H9 (cell line): ENCODE data around the gene ICE2. TPM values are rescaled to one million over a fixed set of nuclear protein-coding genes. Genes with fewer than 3 reads are reported as not detected.
A peak's percentile ranks its signal among the peaks of the same experiment; 100 is the strongest.

ENCODE experiments used
- DNase-seq: peaks from one replicate; pipeline ENCODE4 v3.0.0-alpha.2; 2017
- H2AFZ ChIP-seq: one replicate; pipeline ENCODE4 v1.6.1; 2013; ENCODE audit warnings: mild to moderate bottlenecking, low read length, control low read depth, moderate library complexity
- H2AK5ac ChIP-seq: 2 replicates; pipeline ENCODE4 v1.6.1; 2013; ENCODE audit warnings: low read length, control low read depth, mixed read lengths; ENCODE audit not compliant: insufficient read length
- H2BK120ac ChIP-seq: one replicate; pipeline ENCODE4 v1.6.1; 2013; ENCODE audit warnings: low read depth, mild to moderate bottlenecking, low read length, control low read depth, inconsistent platforms; ENCODE audit not compliant: poor library complexity, severe bottlenecking
- H2BK12ac ChIP-seq: 2 replicates; pipeline ENCODE4 v1.6.1; 2013; ENCODE audit warnings: low read length, control low read depth, mixed read lengths, low read depth; ENCODE audit not compliant: insufficient read length
- H2BK15ac ChIP-seq: 2 replicates; pipeline ENCODE4 v1.6.1; 2013; ENCODE audit warnings: low read depth, low read length, control low read depth
- H2BK20ac ChIP-seq: one replicate; pipeline ENCODE4 v1.6.1; 2013; ENCODE audit warnings: low read depth, mild to moderate bottlenecking, low read length, control low read depth, inconsistent platforms; ENCODE audit not compliant: poor library complexity, severe bottlenecking
- H2BK5ac ChIP-seq: 2 replicates; pipeline ENCODE4 v1.6.1; 2013; ENCODE audit warnings: low read length, control low read depth, mixed read lengths; ENCODE audit not compliant: insufficient read length
- H3K14ac ChIP-seq: 2 replicates; pipeline ENCODE4 v1.6.1; 2013; ENCODE audit warnings: low read length, control low read depth; ENCODE audit not compliant: insufficient read depth
- H3K18ac ChIP-seq: 2 replicates; pipeline ENCODE4 v1.6.1; 2013; ENCODE audit warnings: low read depth, mild to moderate bottlenecking, mixed read lengths, low read length, control low read depth; ENCODE audit not compliant: insufficient read length
- H3K23ac ChIP-seq: 2 replicates; pipeline ENCODE4 v1.6.1; 2013; ENCODE audit warnings: low read length, control low read depth, mixed read lengths, low read depth; ENCODE audit not compliant: insufficient read length
- H3K23me2 ChIP-seq: 2 replicates; pipeline ENCODE4 v1.6.1; 2013; ENCODE audit warnings: low read depth, mild to moderate bottlenecking, mixed read lengths, low read length, control low read depth; ENCODE audit not compliant: insufficient read length, poor library complexity, severe bottlenecking
- H3K27ac ChIP-seq: 2 replicates; pipeline ENCODE4 v1.5.1; 2013; ENCODE audit warnings: low read length, control low read depth, mixed read lengths, low read depth; ENCODE audit not compliant: insufficient read length
- H3K27me3 ChIP-seq: 2 replicates; pipeline ENCODE4 v1.6.1; 2013; ENCODE audit warnings: low read length, control low read depth, inconsistent platforms; ENCODE audit not compliant: insufficient read depth
- H3K4ac ChIP-seq: 2 replicates; pipeline ENCODE4 v1.6.1; 2013; ENCODE audit warnings: low read depth, mild to moderate bottlenecking, control low read depth, inconsistent platforms, low read length, moderate library complexity
- H3K4me1 ChIP-seq: 2 replicates; pipeline ENCODE4 v1.6.1; 2013; ENCODE audit warnings: low read length, control low read depth, inconsistent platforms; ENCODE audit not compliant: insufficient read depth
- H3K4me2 ChIP-seq: 2 replicates; pipeline ENCODE4 v1.6.1; 2013; ENCODE audit warnings: low read length, control low read depth, mixed read lengths; ENCODE audit not compliant: insufficient read length, insufficient read depth
- H3K56ac ChIP-seq: 2 replicates; pipeline ENCODE4 v1.6.1; 2013; ENCODE audit warnings: low read depth, mild to moderate bottlenecking, mixed read lengths, low read length, control low read depth; ENCODE audit not compliant: insufficient read length
- H3K79me1 ChIP-seq: 2 replicates; pipeline ENCODE4 v1.6.1; 2013; ENCODE audit warnings: low read depth, mild to moderate bottlenecking, moderate library complexity, low read length, control low read depth, inconsistent platforms; ENCODE audit not compliant: insufficient read depth, poor library complexity, severe bottlenecking
- H3K79me2 ChIP-seq: 2 replicates; pipeline ENCODE4 v1.6.1; 2013; ENCODE audit warnings: low read length, control low read depth, inconsistent platforms; ENCODE audit not compliant: insufficient read depth
- H3K9ac ChIP-seq: 2 replicates; pipeline ENCODE4 v1.6.1; 2013; ENCODE audit warnings: low read length, control low read depth, mixed read lengths; ENCODE audit not compliant: insufficient read length; ENCODE audit errors: extremely low read depth
- H3K9me3 ChIP-seq: one replicate; pipeline ENCODE4 v1.6.1; 2013; ENCODE audit warnings: low read depth, low read length, inconsistent platforms; ENCODE audit not compliant: control insufficient read depth
- H3T11ph ChIP-seq: one replicate; pipeline ENCODE4 v1.6.1; 2013; ENCODE audit warnings: mild to moderate bottlenecking, low read length, control low read depth, inconsistent platforms
- H4K20me1 ChIP-seq: one replicate; pipeline ENCODE4 v1.6.1; 2013; ENCODE audit not compliant: control insufficient read depth, insufficient read length, insufficient read depth
- H4K5ac ChIP-seq: 2 replicates; pipeline ENCODE4 v1.6.1; 2013; ENCODE audit warnings: low read depth, mild to moderate bottlenecking, mixed read lengths, low read length, control low read depth; ENCODE audit not compliant: insufficient read length
- H4K8ac ChIP-seq: replicated peaks from 2 replicates; pipeline ENCODE4 v1.6.1; 2013; ENCODE audit warnings: low read length, control low read depth, mixed read lengths, low read depth; ENCODE audit not compliant: insufficient read length
- H4K91ac ChIP-seq: 2 replicates; pipeline ENCODE4 v1.6.1; 2013; ENCODE audit warnings: low read depth, mild to moderate bottlenecking, moderate library complexity, mixed read lengths, low read length, control low read depth; ENCODE audit not compliant: insufficient read length
- H3K27ac Mint-ChIP-seq, 3 experiments: 2 replicates in 2 of 3; 3 replicates in 1 of 3; pipeline ENCODE4 v1.8.0; 2020 to 2021; ENCODE audit warnings: mixed read lengths in 3 of 3, mild to moderate bottlenecking in 1 of 3, moderate library complexity in 1 of 3
- H3K27me3 Mint-ChIP-seq: 2 replicates; pipeline ENCODE4 v1.8.0; 2021; ENCODE audit warnings: low read depth, mild to moderate bottlenecking, moderate library complexity, mixed read lengths
- H3K36me3 Mint-ChIP-seq, 3 experiments: 2 replicates in 2 of 3; 3 replicates in 1 of 3; pipeline ENCODE4 v1.8.0; 2020 to 2021; ENCODE audit warnings: low read depth in 3 of 3, mixed read lengths in 3 of 3; ENCODE audit not compliant: insufficient read depth in 1 of 3
- H3K4me1 Mint-ChIP-seq, 2 experiments: 2 replicates each; pipeline ENCODE4 v1.8.0; 2020; ENCODE audit warnings: mixed read lengths in 2 of 2
- H3K4me3 Mint-ChIP-seq, 2 experiments: 2 replicates in 1 of 2; 3 replicates in 1 of 2; pipeline ENCODE4 v1.8.0; 2020 to 2021; ENCODE audit warnings: mild to moderate bottlenecking in 2 of 2, mixed read lengths in 2 of 2, moderate library complexity in 1 of 2
- H3K9me3 Mint-ChIP-seq, 2 experiments: 2 replicates in 1 of 2; 3 replicates in 1 of 2; pipeline ENCODE4 v1.8.0; 2020; ENCODE audit warnings: mild to moderate bottlenecking in 2 of 2, mixed read lengths in 2 of 2, moderate library complexity in 1 of 2
- WGBS: extraction: QIAGEN DNeasy Blood & Tissue Kit; methylation state at CpG from one replicate; pipeline ENCODE4 v1.1.7; 2013; ENCODE audit warnings: missing lambda C conversion rate, low lambda C conversion rate, mixed read lengths; ENCODE audit not compliant: insufficient read length; ENCODE audit errors: extremely low coverage; 5-methylcytosine and 5-hydroxymethylcytosine counted together
- total RNA-seq: library from RNA; stranded (reverse); gene quantifications from 2 replicates; pipeline ENCODE4 v1.2.1, GENCODE V29; 2021
- TF ChIP-seq, protein P1 (sequence below): fragments of 200-600 bp; sonication (generic); conservative IDR thresholded peaks from 3 replicates; pipeline ENCODE4 v1.8.0; 2021; ENCODE audit warnings: antibody characterized with exemption, mild to moderate bottlenecking

The ICE2 gene
- total RNA-seq, 1 experiment from 2014 or later, result 76.3 TPM

DNA sequence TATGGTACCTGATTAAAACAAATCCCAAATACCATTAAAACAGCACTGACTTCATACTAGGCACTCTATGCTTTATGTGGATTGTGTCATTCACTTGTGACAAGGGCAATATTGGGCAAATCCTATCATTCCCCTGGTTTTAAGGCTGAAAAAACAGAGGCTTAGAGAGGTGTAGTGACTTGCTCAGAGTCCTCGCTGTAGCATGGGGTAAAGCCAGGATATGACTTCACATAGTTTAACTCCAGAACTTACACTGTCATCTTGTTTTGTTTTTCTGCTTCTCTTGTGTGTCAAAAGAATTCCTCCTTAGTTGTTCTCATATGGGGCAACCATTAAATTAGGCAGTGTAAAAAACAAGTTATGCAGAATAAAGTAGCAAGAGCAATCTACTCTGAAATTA lies 40.3 kb upstream of the ICE2 start:
- Histone ChIP-seq H2BK15ac (no peak overlapping the region), H3K56ac (no peak overlapping the region), H3K18ac (no peak overlapping the region), H3K14ac (no peak overlapping the region), H3K23me2 (no peaks in the 10 kb centered on the region), H2BK20ac (no peak overlapping the region), H3K9me3 (no peaks in the 10 kb centered on the region), H3K27me3 (no peaks in the 10 kb centered on the region), H3T11ph (no peak overlapping the region), H4K8ac (no peak overlapping the region), H3K4me2 (no peak overlapping the region), H3K4ac (no peak overlapping the region), H3K9ac (no peak overlapping the region), H4K20me1 (no peaks in the 10 kb centered on the region), H2AFZ (no peak overlapping the region), H4K5ac (no peak overlapping the region), H3K27ac (no peak overlapping the region), H2AK5ac (no peak overlapping the region), H2BK12ac (no peak overlapping the region), H3K4me1 (0 out of 2 replicates have a peak, but pooled peaks cover 2% of the 10 kb centered on the region), H3K23ac (no peak overlapping the region), H2BK120ac (no peak overlapping the region), H3K79me2 (no peaks in the 10 kb centered on the region), H4K91ac (no peak overlapping the region), H3K79me1 (no peaks in the 10 kb centered on the region), H2BK5ac (no peak overlapping the region)
- H3K9me3 Mint-ChIP-seq, result no peaks in the 10 kb centered on the region
- no CpG with 5 or more reads among the region's 1 CpG for WGBS
- H3K4me3 Mint-ChIP-seq, result no peak overlapping the region
- no peaks in the 10 kb centered on the region for H3K27me3 Mint-ChIP-seq
- peaks cover 0 to 4% (median 2%) of the 10 kb centered on the region in 3 experiments; a peak in 2 of 7 replicates for H3K36me3 Mint-ChIP-seq
- H3K4me1 Mint-ChIP-seq, result peaks cover 17 to 19% of the 10 kb centered on the region in 2 experiments
- peak overlapping the region in 2 of 3 experiments; percentile 1 to 15; a peak in 1 of 7 replicates for H3K27ac Mint-ChIP-seq
- TF ChIP-seq, protein P1, sequence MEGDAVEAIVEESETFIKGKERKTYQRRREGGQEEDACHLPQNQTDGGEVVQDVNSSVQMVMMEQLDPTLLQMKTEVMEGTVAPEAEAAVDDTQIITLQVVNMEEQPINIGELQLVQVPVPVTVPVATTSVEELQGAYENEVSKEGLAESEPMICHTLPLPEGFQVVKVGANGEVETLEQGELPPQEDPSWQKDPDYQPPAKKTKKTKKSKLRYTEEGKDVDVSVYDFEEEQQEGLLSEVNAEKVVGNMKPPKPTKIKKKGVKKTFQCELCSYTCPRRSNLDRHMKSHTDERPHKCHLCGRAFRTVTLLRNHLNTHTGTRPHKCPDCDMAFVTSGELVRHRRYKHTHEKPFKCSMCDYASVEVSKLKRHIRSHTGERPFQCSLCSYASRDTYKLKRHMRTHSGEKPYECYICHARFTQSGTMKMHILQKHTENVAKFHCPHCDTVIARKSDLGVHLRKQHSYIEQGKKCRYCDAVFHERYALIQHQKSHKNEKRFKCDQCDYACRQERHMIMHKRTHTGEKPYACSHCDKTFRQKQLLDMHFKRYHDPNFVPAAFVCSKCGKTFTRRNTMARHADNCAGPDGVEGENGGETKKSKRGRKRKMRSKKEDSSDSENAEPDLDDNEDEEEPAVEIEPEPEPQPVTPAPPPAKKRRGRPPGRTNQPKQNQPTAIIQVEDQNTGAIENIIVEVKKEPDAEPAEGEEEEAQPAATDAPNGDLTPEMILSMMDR, result no peak
- no peak for DNase-seq
